Tibial nerve (tissue), 4 donors: ENCODE data around the gene SFXN4. TPM values are rescaled to one million over a fixed set of nuclear protein-coding genes. Genes with fewer than 3 reads are reported as not detected.

Experiments used
- DNase-seq, 2 donors: peaks; one replicate each; pipeline ENCODE4 v3.0.0-alpha.2; 2019; ENCODE audit warnings: low spot score in 2 of 2
- H3K27ac ChIP-seq, 4 donors: fragments of 200-600 bp; sonication (generic) in 3 of 4; one replicate each; pipeline ENCODE4 v1.5.1; 2017 to 2019; ENCODE audit warnings: mild to moderate bottlenecking in 1 of 4
- H3K27me3 ChIP-seq, 2 donors: fragments of 200-600 bp; sonication (generic) in 1 of 2; one replicate each; pipeline versions ENCODE4 v1.5.1 to v1.6.0; 2017 to 2019
- H3K36me3 ChIP-seq, 3 donors: fragments of 200-600 bp; sonication (generic); one replicate each; pipeline ENCODE4 v1.5.1; 2018 to 2019
- H3K4me1 ChIP-seq, 4 donors: fragments of 200-600 bp; sonication (generic) in 3 of 4; one replicate each; pipeline ENCODE4 v1.5.1; 2017 to 2019
- H3K4me3 ChIP-seq, 4 donors: fragments of 200-600 bp; sonication (generic) in 3 of 4; one replicate each; pipeline ENCODE4 v1.5.1; 2017 to 2019; ENCODE audit warnings: mild to moderate bottlenecking in 1 of 4, moderate library complexity in 1 of 4
- H3K9me3 ChIP-seq, 4 donors: fragments of 200-600 bp; sonication (generic) in 3 of 4; one replicate each; pipeline ENCODE4 v1.5.1; 2017 to 2019
- CTCF ChIP-seq, 5 experiments: fragments of 200-600 bp in 3 of 5; fragments of 450-650 bp in 2 of 5; sonication (generic) in 3 of 5; IDR thresholded peaks; one replicate each; pipeline ENCODE4 v1.5.1; 2016 to 2019; ENCODE audit warnings: antibody characterized with exemption in 5 of 5, mild to moderate bottlenecking in 3 of 5, moderate library complexity in 2 of 5
- EP300 ChIP-seq, 2 donors: sonication (generic); formaldehyde crosslinking; IDR thresholded peaks; one replicate each; pipeline ENCODE4 v1.6.1; 2017; ENCODE audit warnings: antibody characterized with exemption in 2 of 2, mild to moderate bottlenecking in 1 of 2
- POLR2A ChIP-seq, 2 donors: fragments of 450-650 bp; IDR thresholded peaks; one replicate each; pipeline ENCODE4 v1.6.1; 2017; ENCODE audit warnings: antibody characterized with exemption in 2 of 2, mild to moderate bottlenecking in 2 of 2, moderate library complexity in 2 of 2
- WGBS, 2 donors: methylation state at CpG; one replicate each; pipeline ENCODE4 v1.1.5; 2018; 5-methylcytosine and 5-hydroxymethylcytosine counted together
- total RNA-seq, 4 donors: library from RNA; depleted of rRNA; stranded (reverse); fragments of >200 nt; gene quantifications; one replicate each; pipeline ENCODE4 v1.1.0, GENCODE V29; 2016

Gene SFXN4
- total RNA-seq, 4 donors from 2014 or later = 12.7 to 301 (median 19.1) TPM

GRCh38 chr10:119103903-119104653 lies 61.4 kb downstream of the SFXN4 start, which contains the start of gene DENND10:
TSS of gene DENND10 (plus strand) at chr10:119104113. CDS start at chr10:119104143, 30 bp downstream.
- TF ChIP-seq CTCF (IDR thresholded peaks at IDR 0.05) (peak in 2 of 5 experiments; percentile 11 to 34), POLR2A (IDR thresholded peaks at IDR 0.05) (peak; percentile 50 to 85), EP300 (IDR thresholded peaks at IDR 0.05) (peak in 1 of 2 donors; percentile 87)
- Histone ChIP-seq H3K9me3 (no peaks in the 10 kb centered on the region), H3K4me3 (peak within 1 kb of the TSS; percentile 64 to 99 (median 88)), H3K4me1 (peaks cover 0 to 13% (median 10%) of the 10 kb centered on the region in 4 donors), H3K27ac (peak within 1 kb of the TSS; percentile 75 to 88 (median 81)), H3K36me3 (peaks cover 0 to 12% (median 4%) of the 10 kb centered on the region in 3 donors), H3K27me3 (no peaks in the 10 kb centered on the region)
- WGBS, 2 donors = 0 to 5% methylated on average over 13 to 20 of the region's 91 CpGs
- DNase-seq = peak; percentile 77 to 81

DNA sequence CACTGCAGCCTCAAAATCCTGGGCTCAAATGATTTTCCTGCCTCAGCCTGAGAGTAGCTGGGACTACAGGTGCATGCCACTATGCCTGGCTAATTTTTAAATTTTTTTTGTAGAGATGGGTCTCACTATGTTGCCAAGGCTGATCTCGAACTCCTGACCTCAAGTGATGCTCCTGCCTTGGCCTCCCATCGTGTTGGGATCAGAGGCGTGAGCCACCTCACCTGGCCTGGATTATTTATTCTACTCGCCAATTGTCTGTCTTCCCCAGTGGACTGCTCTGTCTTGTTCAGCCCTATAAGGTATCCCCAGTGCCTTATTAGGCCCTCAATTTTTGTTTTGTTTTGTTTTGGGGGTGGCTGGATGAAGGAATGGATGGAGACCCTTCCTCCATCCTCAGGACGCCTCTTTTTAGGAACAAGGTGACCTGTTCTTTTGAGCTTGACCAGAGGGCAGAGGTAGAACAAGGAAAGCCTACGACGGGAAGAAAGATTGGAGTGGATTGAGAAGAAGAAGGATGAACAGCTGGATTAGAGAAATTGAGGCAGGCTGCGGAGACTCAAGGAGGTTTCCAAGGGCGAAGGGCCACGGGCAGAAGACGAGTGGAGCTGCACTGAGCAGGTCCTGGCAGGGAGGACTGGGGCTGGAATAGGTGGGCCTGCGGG lies 62.1 kb downstream of the SFXN4 start:
- peaks cover 0 to 13% (median 10%) of the 10 kb centered on the region in 4 donors for H3K4me1 ChIP-seq
- peaks cover 0 to 5% (median 0%) of the 10 kb centered on the region in 3 donors for H3K36me3 ChIP-seq
- WGBS, 2 donors = 59 to 64% methylated on average over 11 to 12 of the region's 12 CpGs
- DNase-seq = no peak
- H3K4me3 ChIP-seq = peak overlapping the region in 2 of 4 donors; percentile 97 to 99
- no peaks in the 10 kb centered on the region for H3K27me3 ChIP-seq
- H3K9me3 ChIP-seq = no peaks in the 10 kb centered on the region
- H3K27ac ChIP-seq = peak overlapping the region; percentile 48 to 88 (median 74)
- TF ChIP-seq POLR2A (IDR thresholded peaks at IDR 0.05) (no peak), CTCF (IDR thresholded peaks at IDR 0.05) (no peak), EP300 (IDR thresholded peaks at IDR 0.05) (no peak)

DNA sequence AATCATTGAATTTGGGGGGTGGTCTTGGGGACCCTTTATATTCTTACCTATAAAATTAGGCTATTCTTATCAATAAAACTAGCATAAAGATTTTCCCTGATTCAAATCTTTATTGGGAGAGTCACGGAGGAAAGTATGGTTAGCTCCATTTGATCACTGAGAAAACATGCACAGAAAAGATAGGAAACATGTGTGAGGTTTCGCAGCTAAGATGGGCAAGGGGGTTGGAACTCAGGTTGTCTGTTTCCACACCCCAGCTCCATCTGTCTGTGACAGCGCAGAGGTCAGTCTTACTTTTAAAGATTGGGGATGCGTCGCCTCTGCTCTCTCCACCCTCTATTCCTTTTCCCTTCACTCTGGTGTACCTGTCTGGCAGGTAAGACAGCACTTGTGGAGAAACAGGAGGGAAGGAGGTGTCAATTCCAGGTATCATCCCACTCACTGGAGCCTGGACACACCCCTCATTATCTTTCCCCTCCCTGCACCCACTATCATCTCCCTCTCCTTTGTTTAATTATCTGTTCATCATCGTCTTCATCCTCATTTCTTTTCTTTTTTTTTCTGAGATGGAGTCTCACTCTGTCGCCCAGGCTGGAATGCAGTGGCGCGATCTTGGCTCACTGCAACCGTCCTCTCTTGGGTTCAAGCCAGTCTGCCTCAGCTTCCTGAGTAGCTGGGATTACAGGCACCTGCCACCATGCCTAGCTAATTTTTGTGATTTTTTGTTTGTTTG lies 64.0 kb downstream of the SFXN4 start:
- no peak for TF ChIP-seq EP300 (IDR thresholded peaks at IDR 0.05)
- no peak for TF ChIP-seq POLR2A (IDR thresholded peaks at IDR 0.05)
- TF ChIP-seq CTCF (IDR thresholded peaks at IDR 0.05) = no peak
- Histone ChIP-seq H3K27ac (peak overlapping the region in 1 of 4 donors; percentile 43), H3K4me3 (no peak overlapping the region), H3K4me1 (peaks cover 0 to 13% (median 10%) of the 10 kb centered on the region in 4 donors), H3K27me3 (no peaks in the 10 kb centered on the region), H3K9me3 (no peaks in the 10 kb centered on the region), H3K36me3 (no peaks in the 10 kb centered on the region)
- no peak for DNase-seq
- 68 to 70% methylated on average over 10 of the region's 10 CpGs for WGBS, 2 donors

GRCh38 chr10:119100434-119101238 lies 64.9 kb downstream of the SFXN4 start:
- no peak for DNase-seq
- TF ChIP-seq CTCF (IDR thresholded peaks at IDR 0.05) (no peak), POLR2A (IDR thresholded peaks at IDR 0.05) (no peak), EP300 (IDR thresholded peaks at IDR 0.05) (no peak)
- Histone ChIP-seq H3K36me3 (no peaks in the 10 kb centered on the region), H3K4me3 (no peak overlapping the region), H3K27me3 (no peaks in the 10 kb centered on the region), H3K9me3 (no peaks in the 10 kb centered on the region), H3K4me1 (peaks cover 0 to 11% (median 10%) of the 10 kb centered on the region in 4 donors), H3K27ac (peak overlapping the region in 1 of 4 donors; percentile 43)
- WGBS, 2 donors = 81 to 83% methylated on average over 3 of the region's 3 CpGs
